ENCODE data around the gene NMNAT2.
"Not testable (repeated sequence)": the region's sequence is repeated elsewhere in the genome, so short reads cannot be mapped to it uniquely, and the experiment has no call there.

GRCh38 chr1:183240853-183241252 is 177.3 kb downstream of the NMNAT2 start:
- not testable (repeated sequence) for TF ChIP-seq CTCF (conservative IDR thresholded peaks at IDR 0.05; ENCODE audit: low read depth, low read length); EZH2 (IDR thresholded peaks at IDR 0.05; ENCODE audit: borderline replicate concordance, low read depth, low read length, poor library complexity, severe bottlenecking)
